HL-60 (cell line): ENCODE results near the gene TESK2.

Experiments
- DNase-seq, 2 experiments: peaks; one replicate each; pipeline ENCODE4 v3.0.0-alpha.2; 2010 to 2020; ENCODE audit warnings: low read depth in 1 of 2, low spot score in 1 of 2
- H3K27ac ChIP-seq: fragments of 250-450 bp; sonication (Bioruptor Pico); replicated peaks from 2 replicates; pipeline ENCODE4 v1.5.1; 2020; ENCODE audit warnings: mild to moderate bottlenecking, moderate library complexity
- H3K27me3 ChIP-seq: fragments of 250-450 bp; sonication (Bioruptor Pico); 2 replicates; pipeline ENCODE4 v1.5.1; 2021; ENCODE audit warnings: mild to moderate bottlenecking, moderate library complexity; ENCODE audit not compliant: insufficient read depth, poor library complexity, severe bottlenecking
- H3K4me3 ChIP-seq: replicated peaks from 2 replicates; pipeline ENCODE4 v1.5.1; 2011; ENCODE audit warnings: mild to moderate bottlenecking, control low read depth, low read length; ENCODE audit not compliant: insufficient read depth
- GABPA ChIP-seq: IDR thresholded peaks from 2 replicates; pipeline ENCODE4 v1.6.1; 2012; ENCODE audit warnings: low read depth
- POLR2AphosphoS5 ChIP-seq: IDR thresholded peaks from 2 replicates; pipeline ENCODE4 v1.6.1; 2012; ENCODE audit warnings: low read depth
- REST ChIP-seq: IDR thresholded peaks from 2 replicates; pipeline ENCODE4 v1.6.1; 2012; ENCODE audit warnings: low read depth; ENCODE audit not compliant: insufficient replicate concordance
- SPI1 ChIP-seq: IDR thresholded peaks from 2 replicates; pipeline ENCODE4 v1.6.1; 2012; ENCODE audit warnings: low read depth, mild to moderate bottlenecking, borderline replicate concordance
- TF ChIP-seq, protein P1 (sequence below): IDR thresholded peaks from one replicate; pipeline ENCODE4 v1.5.1; 2011; ENCODE audit warnings: low read length, control low read depth, inconsistent platforms; ENCODE audit not compliant: insufficient read depth

The TESK2 gene

GRCh38 chr1:45456531-45456930 is 34.4 kb downstream of the TESK2 start:
- Histone ChIP-seq H3K27me3 (no peaks in the 10 kb centered on the region), H3K4me3 (no peak overlapping the region), H3K27ac (no peak overlapping the region)
- no peak for DNase-seq
- TF ChIP-seq REST = no peak
- no peak for TF ChIP-seq GABPA
- no peak for TF ChIP-seq POLR2AphosphoS5
- TF ChIP-seq, protein P1, sequence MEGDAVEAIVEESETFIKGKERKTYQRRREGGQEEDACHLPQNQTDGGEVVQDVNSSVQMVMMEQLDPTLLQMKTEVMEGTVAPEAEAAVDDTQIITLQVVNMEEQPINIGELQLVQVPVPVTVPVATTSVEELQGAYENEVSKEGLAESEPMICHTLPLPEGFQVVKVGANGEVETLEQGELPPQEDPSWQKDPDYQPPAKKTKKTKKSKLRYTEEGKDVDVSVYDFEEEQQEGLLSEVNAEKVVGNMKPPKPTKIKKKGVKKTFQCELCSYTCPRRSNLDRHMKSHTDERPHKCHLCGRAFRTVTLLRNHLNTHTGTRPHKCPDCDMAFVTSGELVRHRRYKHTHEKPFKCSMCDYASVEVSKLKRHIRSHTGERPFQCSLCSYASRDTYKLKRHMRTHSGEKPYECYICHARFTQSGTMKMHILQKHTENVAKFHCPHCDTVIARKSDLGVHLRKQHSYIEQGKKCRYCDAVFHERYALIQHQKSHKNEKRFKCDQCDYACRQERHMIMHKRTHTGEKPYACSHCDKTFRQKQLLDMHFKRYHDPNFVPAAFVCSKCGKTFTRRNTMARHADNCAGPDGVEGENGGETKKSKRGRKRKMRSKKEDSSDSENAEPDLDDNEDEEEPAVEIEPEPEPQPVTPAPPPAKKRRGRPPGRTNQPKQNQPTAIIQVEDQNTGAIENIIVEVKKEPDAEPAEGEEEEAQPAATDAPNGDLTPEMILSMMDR = no peak
- no peak for TF ChIP-seq SPI1

GRCh38 chr1:45455162-45455561 is 35.8 kb downstream of the TESK2 start:
- Histone ChIP-seq H3K27ac (no peak overlapping the region), H3K4me3 (no peak overlapping the region), H3K27me3 (no peaks in the 10 kb centered on the region)
- DNase-seq = no peak
- TF ChIP-seq REST (no peak), GABPA (no peak), SPI1 (no peak), POLR2AphosphoS5 (no peak)
- TF ChIP-seq, protein P1 = no peak

- no peak for TF ChIP-seq SPI1
- no peak for TF ChIP-seq POLR2AphosphoS5
- TF ChIP-seq, protein P1 = no peak
- no peak for TF ChIP-seq GABPA
- no peak for TF ChIP-seq REST
Measured at GRCh38 chr1:45454464-45454863, 36.5 kb downstream of the TESK2 start.

More at GRCh38 chr1:45454464-45454863, 36.5 kb downstream of the TESK2 start:
- no peaks in the 10 kb centered on the region for H3K27me3 ChIP-seq
- no peak overlapping the region for H3K27ac ChIP-seq
- DNase-seq = no peak
- H3K4me3 ChIP-seq = no peak overlapping the region
